ENCODE data around the gene VKORC1L1.

Gene VKORC1L1

DNA sequence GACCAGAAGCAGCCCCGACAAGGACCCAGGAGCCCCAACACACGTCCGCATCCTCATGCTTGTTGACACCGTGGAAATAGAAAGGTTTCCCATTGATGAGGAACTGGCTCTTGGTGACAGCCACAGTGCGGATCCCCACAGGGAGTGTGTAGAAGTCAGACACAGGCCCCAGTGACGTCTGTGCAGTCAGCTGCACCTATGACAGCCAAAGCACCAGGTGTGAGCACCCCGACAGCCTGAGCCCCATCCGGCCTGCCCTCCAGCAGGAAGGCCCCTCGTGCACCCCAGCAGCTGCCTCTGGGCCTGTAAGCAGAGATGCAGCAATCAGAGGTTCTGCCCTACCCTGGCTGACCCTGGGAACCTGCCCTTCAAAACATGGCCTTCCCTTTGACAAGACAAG is 102.0 kb downstream of the VKORC1L1 start:
- no peak for TF ChIP-seq POU6F1 (CRISPR knock-in tag; IDR thresholded peaks at IDR 0.05; ENCODE audit: borderline replicate concordance, low read depth)
- TF ChIP-seq ZFP3 (CRISPR knock-in tag; IDR thresholded peaks at IDR 0.05), result no peak
- no peak for TF ChIP-seq CSDC2 (CRISPR knock-in tag; IDR thresholded peaks at IDR 0.05)
- TF ChIP-seq GLIS3 (CRISPR knock-in tag; IDR thresholded peaks at IDR 0.05), result no peak
- TF ChIP-seq, protein P1, sequence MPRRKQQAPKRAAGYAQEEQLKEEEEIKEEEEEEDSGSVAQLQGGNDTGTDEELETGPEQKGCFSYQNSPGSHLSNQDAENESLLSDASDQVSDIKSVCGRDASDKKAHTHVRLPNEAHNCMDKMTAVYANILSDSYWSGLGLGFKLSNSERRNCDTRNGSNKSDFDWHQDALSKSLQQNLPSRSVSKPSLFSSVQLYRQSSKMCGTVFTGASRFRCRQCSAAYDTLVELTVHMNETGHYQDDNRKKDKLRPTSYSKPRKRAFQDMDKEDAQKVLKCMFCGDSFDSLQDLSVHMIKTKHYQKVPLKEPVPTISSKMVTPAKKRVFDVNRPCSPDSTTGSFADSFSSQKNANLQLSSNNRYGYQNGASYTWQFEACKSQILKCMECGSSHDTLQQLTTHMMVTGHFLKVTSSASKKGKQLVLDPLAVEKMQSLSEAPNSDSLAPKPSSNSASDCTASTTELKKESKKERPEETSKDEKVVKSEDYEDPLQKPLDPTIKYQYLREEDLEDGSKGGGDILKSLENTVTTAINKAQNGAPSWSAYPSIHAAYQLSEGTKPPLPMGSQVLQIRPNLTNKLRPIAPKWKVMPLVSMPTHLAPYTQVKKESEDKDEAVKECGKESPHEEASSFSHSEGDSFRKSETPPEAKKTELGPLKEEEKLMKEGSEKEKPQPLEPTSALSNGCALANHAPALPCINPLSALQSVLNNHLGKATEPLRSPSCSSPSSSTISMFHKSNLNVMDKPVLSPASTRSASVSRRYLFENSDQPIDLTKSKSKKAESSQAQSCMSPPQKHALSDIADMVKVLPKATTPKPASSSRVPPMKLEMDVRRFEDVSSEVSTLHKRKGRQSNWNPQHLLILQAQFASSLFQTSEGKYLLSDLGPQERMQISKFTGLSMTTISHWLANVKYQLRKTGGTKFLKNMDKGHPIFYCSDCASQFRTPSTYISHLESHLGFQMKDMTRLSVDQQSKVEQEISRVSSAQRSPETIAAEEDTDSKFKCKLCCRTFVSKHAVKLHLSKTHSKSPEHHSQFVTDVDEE (CRISPR knock-in tag; IDR thresholded peaks at IDR 0.05), result no peak
- no peak for TF ChIP-seq ZNF8 (CRISPR knock-in tag; IDR thresholded peaks at IDR 0.05)
- no peak for TF ChIP-seq ZNF70 (CRISPR knock-in tag; IDR thresholded peaks at IDR 0.05)
- TF ChIP-seq TCF4 (CRISPR knock-in tag; IDR thresholded peaks at IDR 0.05; ENCODE audit: borderline replicate concordance), result no peak
- TF ChIP-seq ISL1 (CRISPR knock-in tag; IDR thresholded peaks at IDR 0.05), result no peak
- TF ChIP-seq, protein P2, sequence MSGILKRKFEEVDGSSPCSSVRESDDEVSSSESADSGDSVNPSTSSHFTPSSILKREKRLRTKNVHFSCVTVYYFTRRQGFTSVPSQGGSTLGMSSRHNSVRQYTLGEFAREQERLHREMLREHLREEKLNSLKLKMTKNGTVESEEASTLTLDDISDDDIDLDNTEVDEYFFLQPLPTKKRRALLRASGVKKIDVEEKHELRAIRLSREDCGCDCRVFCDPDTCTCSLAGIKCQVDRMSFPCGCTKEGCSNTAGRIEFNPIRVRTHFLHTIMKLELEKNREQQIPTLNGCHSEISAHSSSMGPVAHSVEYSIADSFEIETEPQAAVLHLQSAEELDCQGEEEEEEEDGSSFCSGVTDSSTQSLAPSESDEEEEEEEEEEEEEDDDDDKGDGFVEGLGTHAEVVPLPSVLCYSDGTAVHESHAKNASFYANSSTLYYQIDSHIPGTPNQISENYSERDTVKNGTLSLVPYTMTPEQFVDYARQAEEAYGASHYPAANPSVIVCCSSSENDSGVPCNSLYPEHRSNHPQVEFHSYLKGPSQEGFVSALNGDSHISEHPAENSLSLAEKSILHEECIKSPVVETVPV (CRISPR knock-in tag; IDR thresholded peaks at IDR 0.05), result no peak
- no peak for TF ChIP-seq ZFP30 (CRISPR knock-in tag; IDR thresholded peaks at IDR 0.05)
- no peak for TF ChIP-seq ARNTL (CRISPR knock-in tag; IDR thresholded peaks at IDR 0.05; ENCODE audit: borderline replicate concordance, low read depth)
- no peak for TF ChIP-seq RARB (CRISPR knock-in tag; IDR thresholded peaks at IDR 0.05)
- no peak for TF ChIP-seq TOX (CRISPR knock-in tag; IDR thresholded peaks at IDR 0.05; ENCODE audit: borderline replicate concordance)
- no peak for ATAC-seq

DNA sequence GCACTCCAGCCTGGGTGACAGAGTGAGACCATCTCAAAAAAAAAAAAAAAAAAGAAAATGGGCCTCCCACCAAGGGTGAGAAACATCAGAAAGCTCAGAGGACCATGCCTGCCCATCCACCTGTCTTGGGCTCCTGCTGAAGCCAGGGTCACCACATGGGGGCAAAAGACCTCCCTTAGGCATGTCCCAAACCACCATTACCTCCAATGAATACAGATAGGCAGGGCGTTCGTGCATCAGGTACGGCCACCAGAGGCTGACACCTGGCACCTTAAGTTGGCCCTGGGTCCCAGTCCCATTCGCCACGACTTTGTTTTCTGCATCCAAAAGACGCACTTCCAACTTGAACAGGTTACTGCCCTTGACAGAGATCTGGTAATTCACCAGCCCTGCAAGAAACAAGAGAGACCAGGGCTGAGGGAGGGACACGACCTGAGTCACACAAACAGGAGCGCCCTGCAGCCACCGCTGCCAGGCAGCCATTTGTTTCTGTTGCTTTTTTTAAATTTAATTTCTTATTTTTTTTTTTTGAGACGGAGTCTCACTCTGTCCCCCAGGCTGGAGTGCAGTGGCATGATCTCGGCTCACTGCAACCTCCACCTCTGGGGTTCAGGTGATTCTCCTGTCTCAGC is 103.1 kb downstream of the VKORC1L1 start:
- TF ChIP-seq SNAI2 (CRISPR knock-in tag; IDR thresholded peaks at IDR 0.05), result no peak
- no peak for TF ChIP-seq ZNF565 (CRISPR knock-in tag; conservative IDR thresholded peaks at IDR 0.05; ENCODE audit: low read depth)
- no peak for TF ChIP-seq ZNF8 (CRISPR knock-in tag; IDR thresholded peaks at IDR 0.05)
- no peak for TF ChIP-seq ARNTL (CRISPR knock-in tag; IDR thresholded peaks at IDR 0.05; ENCODE audit: borderline replicate concordance, low read depth)
- TF ChIP-seq ZFP3 (CRISPR knock-in tag; IDR thresholded peaks at IDR 0.05), result no peak
- no peak for TF ChIP-seq CSDC2 (CRISPR knock-in tag; IDR thresholded peaks at IDR 0.05)
- TF ChIP-seq ZFP30 (CRISPR knock-in tag; IDR thresholded peaks at IDR 0.05), result no peak
- TF ChIP-seq CREB5 (CRISPR knock-in tag; IDR thresholded peaks at IDR 0.05; ENCODE audit: low read depth), result no peak
- no peak for TF ChIP-seq TCF4 (CRISPR knock-in tag; IDR thresholded peaks at IDR 0.05; ENCODE audit: borderline replicate concordance)
- no peak for TF ChIP-seq PATZ1 (CRISPR knock-in tag; IDR thresholded peaks at IDR 0.05; ENCODE audit: borderline replicate concordance)
- TF ChIP-seq TOX (CRISPR knock-in tag; IDR thresholded peaks at IDR 0.05; ENCODE audit: borderline replicate concordance), result no peak
- TF ChIP-seq POU6F1 (CRISPR knock-in tag; IDR thresholded peaks at IDR 0.05; ENCODE audit: borderline replicate concordance, low read depth), result no peak
- no peak for TF ChIP-seq PPARA (CRISPR knock-in tag; IDR thresholded peaks at IDR 0.05; ENCODE audit: borderline replicate concordance)
- TF ChIP-seq ZC3H10 (CRISPR knock-in tag; IDR thresholded peaks at IDR 0.05), result no peak
- TF ChIP-seq BACH2 (CRISPR knock-in tag; IDR thresholded peaks at IDR 0.05; ENCODE audit: borderline replicate concordance), result no peak
- no peak for TF ChIP-seq GLIS3 (CRISPR knock-in tag; IDR thresholded peaks at IDR 0.05)
- TF ChIP-seq OSR1 (CRISPR knock-in tag; IDR thresholded peaks at IDR 0.05), result no peak
- no peak for TF ChIP-seq RARB (CRISPR knock-in tag; IDR thresholded peaks at IDR 0.05)
- ATAC-seq, result no peak

Measured in SK-N-SH treated with all-trans-retinoic acid at 6 μM for 48 hours (cell line).